Esophagus muscularis mucosa (tissue), 3 donors: ENCODE measurements around the gene EVPL.

Experiments
- CTCF ChIP-seq, 3 experiments: fragments of 200-600 bp in 2 of 3; fragments of 450-650 bp in 1 of 3; sonication (generic) in 2 of 3; IDR thresholded peaks; one replicate each; pipeline ENCODE4 v1.5.1; 2017 to 2019; ENCODE audit warnings: antibody characterized with exemption in 3 of 3, mild to moderate bottlenecking in 2 of 3, moderate library complexity in 1 of 3
- POLR2A ChIP-seq: fragments of 450-650 bp; IDR thresholded peaks from one replicate; pipeline ENCODE4 v1.6.1; 2017; ENCODE audit warnings: antibody characterized with exemption, moderate library complexity, mild to moderate bottlenecking, low read depth

GRCh38 chr17:75991396-75991795 is 35.7 kb downstream of the EVPL start:
- TF ChIP-seq CTCF (IDR thresholded peaks at IDR 0.05) (no peak), POLR2A (no peak)
